ENCODE data around the gene NAV3. TPM values are rescaled to one million over a fixed set of nuclear protein-coding genes. Genes with fewer than 3 reads are reported as not detected.
A peak's percentile ranks its signal among the peaks of the same experiment; 100 is the strongest.

NAV3 gene
- polyA plus RNA-seq, 1 of the 3 experiments (the other 2 are of a cell fraction): 10.5 TPM

DNA sequence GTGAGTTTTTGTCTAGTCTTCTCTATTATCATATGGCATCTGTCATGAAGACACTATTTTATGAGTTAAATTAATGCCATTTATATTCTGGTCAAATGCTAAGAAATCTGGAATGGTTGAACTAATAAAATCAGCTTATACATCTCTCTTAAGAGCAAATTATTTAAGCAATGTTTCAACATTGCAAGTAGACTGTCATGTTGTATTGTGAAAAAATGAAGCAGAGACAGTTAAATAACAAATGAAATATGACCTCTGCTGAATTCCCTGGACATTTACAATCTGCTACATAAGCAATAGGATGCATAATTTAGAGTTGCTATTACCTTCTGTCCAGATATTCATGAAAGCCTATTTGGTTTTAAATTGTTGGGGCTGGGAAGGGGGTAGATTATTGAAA lies 30.6 kb downstream of the NAV3 start (continued):
- TF ChIP-seq IRF3 (IDR thresholded peaks at IDR 0.05; ENCODE audit: low read depth, low read length) (no peak), FOSL2 (IDR thresholded peaks at IDR 0.05; ENCODE audit: borderline replicate concordance, low read depth) (no peak), USF1 (IDR thresholded peaks at IDR 0.05; ENCODE audit: borderline replicate concordance, low read depth) (no peak), POLR2AphosphoS5 (IDR thresholded peaks at IDR 0.05; ENCODE audit: low read depth, low read length) (peak; percentile 55; the same call in 1 of the 2 replicates), PBX3 (IDR thresholded peaks at IDR 0.05) (peak; percentile 87), TCF12 (IDR thresholded peaks at IDR 0.05) (peak; percentile 85), GABPA (IDR thresholded peaks at IDR 0.05; ENCODE audit: low read depth) (no peak), FOXJ3 (CRISPR knock-in tag; IDR thresholded peaks at IDR 0.05) (no peak), SMC3 (IDR thresholded peaks at IDR 0.05; ENCODE audit: low read depth, low read length) (no peak), TEAD4 (IDR thresholded peaks at IDR 0.05; ENCODE audit: borderline replicate concordance, insufficient read depth) (0 out of 2 replicates have a peak, but pooled peaks have one; percentile 24), EZH2phosphoT487 (IDR thresholded peaks at IDR 0.05; ENCODE audit: borderline replicate concordance, low read depth) (no peak), SIN3A (IDR thresholded peaks at IDR 0.05; ENCODE audit: borderline replicate concordance, low read depth, low read length) (no peak), MXI1 (IDR thresholded peaks at IDR 0.05; ENCODE audit: low read depth, low read length) (no peak), RXRA (IDR thresholded peaks at IDR 0.05; ENCODE audit: borderline replicate concordance, low read depth) (no peak), CHD2 (IDR thresholded peaks at IDR 0.05; ENCODE audit: low read length, partially characterized antibody) (no peak), NRF1 (IDR thresholded peaks at IDR 0.05; ENCODE audit: low read depth, low read length) (no peak), NFIC (IDR thresholded peaks at IDR 0.05; ENCODE audit: borderline replicate concordance) (peak; percentile 23; the same call in 1 of the 2 replicates), EP300 (IDR thresholded peaks at IDR 0.05; ENCODE audit: borderline replicate concordance in 1 of 2, low read depth in 1 of 2, low read length in 1 of 2) (peak; percentile 28 to 50; a peak in 2 of 4 replicates), MEF2A (IDR thresholded peaks at IDR 0.05; ENCODE audit: borderline replicate concordance, low read depth) (no peak), GATA2 (CRISPR knock-in tag; IDR thresholded peaks at IDR 0.05) (no peak), ELF1 (IDR thresholded peaks at IDR 0.05) (no peak)
- TF ChIP-seq, protein P1, sequence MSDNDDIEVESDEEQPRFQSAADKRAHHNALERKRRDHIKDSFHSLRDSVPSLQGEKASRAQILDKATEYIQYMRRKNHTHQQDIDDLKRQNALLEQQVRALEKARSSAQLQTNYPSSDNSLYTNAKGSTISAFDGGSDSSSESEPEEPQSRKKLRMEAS (IDR thresholded peaks at IDR 0.05; ENCODE audit: low read depth): no peak
- TF ChIP-seq, protein P2, sequence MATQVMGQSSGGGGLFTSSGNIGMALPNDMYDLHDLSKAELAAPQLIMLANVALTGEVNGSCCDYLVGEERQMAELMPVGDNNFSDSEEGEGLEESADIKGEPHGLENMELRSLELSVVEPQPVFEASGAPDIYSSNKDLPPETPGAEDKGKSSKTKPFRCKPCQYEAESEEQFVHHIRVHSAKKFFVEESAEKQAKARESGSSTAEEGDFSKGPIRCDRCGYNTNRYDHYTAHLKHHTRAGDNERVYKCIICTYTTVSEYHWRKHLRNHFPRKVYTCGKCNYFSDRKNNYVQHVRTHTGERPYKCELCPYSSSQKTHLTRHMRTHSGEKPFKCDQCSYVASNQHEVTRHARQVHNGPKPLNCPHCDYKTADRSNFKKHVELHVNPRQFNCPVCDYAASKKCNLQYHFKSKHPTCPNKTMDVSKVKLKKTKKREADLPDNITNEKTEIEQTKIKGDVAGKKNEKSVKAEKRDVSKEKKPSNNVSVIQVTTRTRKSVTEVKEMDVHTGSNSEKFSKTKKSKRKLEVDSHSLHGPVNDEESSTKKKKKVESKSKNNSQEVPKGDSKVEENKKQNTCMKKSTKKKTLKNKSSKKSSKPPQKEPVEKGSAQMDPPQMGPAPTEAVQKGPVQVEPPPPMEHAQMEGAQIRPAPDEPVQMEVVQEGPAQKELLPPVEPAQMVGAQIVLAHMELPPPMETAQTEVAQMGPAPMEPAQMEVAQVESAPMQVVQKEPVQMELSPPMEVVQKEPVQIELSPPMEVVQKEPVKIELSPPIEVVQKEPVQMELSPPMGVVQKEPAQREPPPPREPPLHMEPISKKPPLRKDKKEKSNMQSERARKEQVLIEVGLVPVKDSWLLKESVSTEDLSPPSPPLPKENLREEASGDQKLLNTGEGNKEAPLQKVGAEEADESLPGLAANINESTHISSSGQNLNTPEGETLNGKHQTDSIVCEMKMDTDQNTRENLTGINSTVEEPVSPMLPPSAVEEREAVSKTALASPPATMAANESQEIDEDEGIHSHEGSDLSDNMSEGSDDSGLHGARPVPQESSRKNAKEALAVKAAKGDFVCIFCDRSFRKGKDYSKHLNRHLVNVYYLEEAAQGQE (IDR thresholded peaks at IDR 0.05; ENCODE audit: low read depth, low read length): no peak
- TF ChIP-seq, protein P3, sequence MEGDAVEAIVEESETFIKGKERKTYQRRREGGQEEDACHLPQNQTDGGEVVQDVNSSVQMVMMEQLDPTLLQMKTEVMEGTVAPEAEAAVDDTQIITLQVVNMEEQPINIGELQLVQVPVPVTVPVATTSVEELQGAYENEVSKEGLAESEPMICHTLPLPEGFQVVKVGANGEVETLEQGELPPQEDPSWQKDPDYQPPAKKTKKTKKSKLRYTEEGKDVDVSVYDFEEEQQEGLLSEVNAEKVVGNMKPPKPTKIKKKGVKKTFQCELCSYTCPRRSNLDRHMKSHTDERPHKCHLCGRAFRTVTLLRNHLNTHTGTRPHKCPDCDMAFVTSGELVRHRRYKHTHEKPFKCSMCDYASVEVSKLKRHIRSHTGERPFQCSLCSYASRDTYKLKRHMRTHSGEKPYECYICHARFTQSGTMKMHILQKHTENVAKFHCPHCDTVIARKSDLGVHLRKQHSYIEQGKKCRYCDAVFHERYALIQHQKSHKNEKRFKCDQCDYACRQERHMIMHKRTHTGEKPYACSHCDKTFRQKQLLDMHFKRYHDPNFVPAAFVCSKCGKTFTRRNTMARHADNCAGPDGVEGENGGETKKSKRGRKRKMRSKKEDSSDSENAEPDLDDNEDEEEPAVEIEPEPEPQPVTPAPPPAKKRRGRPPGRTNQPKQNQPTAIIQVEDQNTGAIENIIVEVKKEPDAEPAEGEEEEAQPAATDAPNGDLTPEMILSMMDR (IDR thresholded peaks at IDR 0.05): no peak
